ENCODE data around the gene LMX1B.

The LMX1B gene

DNA sequence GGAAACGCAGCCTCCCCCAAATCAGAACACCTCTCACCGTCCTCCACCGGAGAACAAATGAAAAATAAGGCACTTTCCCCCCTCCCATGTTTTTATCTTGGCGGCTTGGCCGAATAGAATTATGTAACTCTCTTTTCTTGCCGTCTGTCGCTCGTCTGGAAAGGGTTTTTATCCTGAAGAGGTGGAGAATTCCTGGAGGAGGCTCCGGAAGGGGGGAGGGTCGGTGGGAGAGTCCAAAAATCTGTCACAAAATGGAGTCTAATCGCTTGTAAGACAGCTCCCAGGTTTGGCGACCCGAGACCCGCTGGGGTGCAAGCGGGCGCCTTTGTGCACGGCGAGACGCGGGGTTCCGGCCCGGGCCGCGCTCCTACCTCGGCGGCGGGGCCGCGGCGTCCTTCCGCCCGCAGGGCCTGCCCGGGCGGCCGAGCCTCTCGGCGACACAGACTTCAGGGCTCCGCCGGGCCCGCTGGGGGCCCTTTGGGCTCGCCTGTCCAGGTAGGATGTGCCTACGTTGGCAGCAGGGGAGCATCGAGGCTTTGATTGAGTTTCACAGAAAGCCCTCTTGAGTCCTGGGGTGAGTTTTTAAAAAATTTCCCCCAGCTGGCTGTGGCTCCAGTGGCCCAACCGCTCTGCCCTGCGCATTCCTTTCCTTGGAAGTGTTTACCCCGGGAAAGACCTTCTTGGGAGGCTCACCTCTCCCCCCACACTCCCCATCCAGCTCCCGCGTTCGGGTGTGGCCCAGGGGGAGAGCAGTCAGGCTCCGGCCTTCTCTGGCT lies 5.0 kb downstream of the LMX1B start:
- no peak for DNase-seq

DNA sequence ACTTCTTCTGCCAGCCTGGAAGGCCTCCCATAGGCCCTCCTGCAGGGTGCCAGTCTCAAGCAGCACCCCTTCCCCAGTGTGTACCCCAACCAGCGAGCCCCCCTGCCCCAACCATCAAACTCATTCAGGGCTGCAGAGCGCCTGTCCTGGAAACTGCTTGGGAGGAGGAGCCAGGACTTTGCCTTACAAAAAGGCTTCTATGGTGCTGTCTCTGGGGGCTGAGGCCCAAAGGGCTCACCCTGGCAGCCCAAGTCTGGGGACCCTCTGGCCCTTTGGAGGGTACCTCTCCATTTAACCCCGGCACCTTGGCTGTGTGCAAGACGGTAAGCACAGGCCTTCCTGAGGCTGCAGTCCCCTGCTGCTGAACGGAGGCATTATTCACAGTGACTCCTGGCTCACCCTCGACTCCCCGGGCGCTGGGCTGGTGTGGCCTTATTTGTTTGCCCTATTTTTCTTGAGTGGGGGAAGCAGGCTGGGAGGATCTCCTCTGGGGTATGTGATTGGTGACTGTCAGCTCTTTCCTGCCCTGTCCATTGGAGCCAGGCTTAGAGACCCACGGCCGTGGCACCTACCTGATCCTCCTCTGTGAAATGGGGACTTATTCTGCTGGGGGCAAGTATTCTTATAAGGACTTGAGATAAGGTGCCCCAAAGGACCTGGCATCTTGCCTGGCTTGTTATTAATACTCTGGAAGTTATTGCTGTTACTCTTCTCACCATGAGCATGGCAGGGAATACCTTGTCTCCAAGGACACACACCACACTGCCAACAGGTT lies 5.8 kb downstream of the LMX1B start:
- DNase-seq, result no peak

GRCh38 chr9:126620478-126620877 lies 6.8 kb downstream of the LMX1B start:
- DNase-seq, result no peak

DNA sequence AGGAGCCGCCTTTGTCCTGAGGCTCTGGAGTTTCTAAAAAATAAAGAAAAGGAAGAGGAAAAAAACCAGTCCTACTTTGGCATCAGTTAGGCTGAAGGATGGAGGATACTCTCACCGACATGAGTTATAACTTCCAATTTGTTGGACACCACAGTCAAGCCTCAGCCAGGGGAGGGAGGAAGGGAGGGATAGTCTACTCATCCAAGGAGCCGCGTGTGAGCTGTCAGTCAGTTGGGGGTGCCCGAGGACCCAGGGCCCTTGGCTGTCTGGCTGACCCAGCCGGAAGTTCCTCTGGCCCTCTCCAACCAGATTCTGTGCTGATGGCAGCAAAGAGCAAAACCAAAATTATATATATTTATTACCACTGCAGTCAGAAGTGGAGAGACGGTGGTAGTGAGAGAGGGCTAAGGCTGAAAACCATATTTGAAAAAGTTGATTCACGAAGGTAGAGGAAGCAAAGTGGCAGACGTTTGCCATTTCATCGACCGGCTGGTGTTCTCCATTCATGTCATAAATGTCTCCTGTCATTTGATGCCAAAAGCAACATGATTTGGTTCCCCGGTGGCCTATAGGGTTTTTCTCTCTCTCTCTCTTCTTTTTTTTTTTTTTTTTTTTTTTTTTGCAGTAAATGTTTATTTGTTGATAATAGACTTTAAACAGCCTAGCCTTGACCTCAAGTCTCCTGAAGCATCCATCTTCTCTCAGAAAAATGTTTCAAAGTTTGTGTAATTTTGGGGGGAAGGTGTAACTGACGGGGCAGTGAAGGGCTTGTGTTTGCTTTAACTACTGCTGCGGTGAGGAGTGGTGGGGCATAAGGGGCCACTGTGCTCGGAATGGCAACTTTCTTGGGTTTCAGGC lies 7.6 kb downstream of the LMX1B start:
- DNase-seq, result no peak

GRCh38 chr9:126621919-126622735 lies 8.4 kb downstream of the LMX1B start:
- no peak for DNase-seq

- DNase-seq, result no peak
Measured at GRCh38 chr9:126623314-126623666, 9.6 kb downstream of the LMX1B start.

GRCh38 chr9:126623667-126624478 lies 10.1 kb downstream of the LMX1B start:
- no peak for DNase-seq

DNA sequence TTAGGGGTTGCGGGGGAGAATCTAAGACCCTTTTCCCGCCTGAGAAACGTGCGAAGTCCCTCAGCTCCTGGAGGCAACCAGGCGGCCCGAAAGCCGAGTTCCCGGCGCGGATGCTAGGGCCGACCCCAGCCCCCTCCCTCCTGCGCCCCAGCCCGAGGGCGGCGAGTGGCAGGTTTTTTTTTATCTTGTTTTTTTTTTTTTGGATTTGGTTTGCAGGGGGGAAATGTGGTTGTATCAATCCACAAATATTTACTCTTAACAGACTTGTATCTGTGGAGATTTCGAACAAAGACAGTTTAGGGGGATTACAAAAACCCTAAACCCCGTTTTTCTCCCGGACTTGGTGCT lies 10.7 kb downstream of the LMX1B start:
- DNase-seq, result no peak

GRCh38 chr9:126624912-126625311 lies 11.2 kb downstream of the LMX1B start:
- DNase-seq, result no peak

DNA sequence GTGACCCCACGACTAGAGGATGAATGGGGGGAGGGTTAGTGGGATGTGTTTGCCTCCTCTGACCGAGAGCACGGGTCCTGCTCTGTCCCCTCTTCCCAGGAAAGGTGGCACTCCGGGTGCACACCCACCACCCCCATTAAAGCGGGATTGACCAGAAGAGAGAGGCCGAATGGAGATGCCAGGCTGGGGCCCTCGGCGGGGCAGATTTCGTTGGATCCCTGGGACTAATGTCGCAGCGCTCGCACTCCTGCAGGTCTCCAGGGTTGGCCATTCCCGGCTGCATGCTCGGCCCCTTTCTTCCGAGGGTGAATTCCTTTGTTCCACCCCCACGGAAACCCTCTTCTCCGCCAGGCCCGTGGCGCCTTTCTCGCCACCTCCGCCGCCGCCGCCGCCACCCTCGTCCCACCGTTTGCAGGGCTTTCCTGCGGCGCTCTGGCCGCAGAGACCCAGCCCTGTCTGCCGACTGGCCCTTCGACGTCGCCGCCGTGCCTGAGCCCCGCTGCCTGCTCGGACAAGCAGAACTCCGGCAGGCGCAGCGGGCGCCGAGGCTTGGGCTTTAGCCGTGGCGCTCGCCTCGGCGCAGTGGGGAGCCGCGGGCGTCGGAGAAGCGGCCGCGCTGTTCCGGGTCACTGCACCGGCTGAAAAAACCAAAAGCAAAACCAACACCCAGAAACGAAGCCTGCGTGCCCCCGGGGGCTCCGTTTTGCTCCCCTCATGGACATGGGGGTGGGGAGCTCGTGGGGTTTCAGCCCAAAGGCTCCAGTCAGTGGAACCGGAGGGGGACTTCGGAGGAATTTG lies 11.8 kb downstream of the LMX1B start:
- no peak for DNase-seq

DNA sequence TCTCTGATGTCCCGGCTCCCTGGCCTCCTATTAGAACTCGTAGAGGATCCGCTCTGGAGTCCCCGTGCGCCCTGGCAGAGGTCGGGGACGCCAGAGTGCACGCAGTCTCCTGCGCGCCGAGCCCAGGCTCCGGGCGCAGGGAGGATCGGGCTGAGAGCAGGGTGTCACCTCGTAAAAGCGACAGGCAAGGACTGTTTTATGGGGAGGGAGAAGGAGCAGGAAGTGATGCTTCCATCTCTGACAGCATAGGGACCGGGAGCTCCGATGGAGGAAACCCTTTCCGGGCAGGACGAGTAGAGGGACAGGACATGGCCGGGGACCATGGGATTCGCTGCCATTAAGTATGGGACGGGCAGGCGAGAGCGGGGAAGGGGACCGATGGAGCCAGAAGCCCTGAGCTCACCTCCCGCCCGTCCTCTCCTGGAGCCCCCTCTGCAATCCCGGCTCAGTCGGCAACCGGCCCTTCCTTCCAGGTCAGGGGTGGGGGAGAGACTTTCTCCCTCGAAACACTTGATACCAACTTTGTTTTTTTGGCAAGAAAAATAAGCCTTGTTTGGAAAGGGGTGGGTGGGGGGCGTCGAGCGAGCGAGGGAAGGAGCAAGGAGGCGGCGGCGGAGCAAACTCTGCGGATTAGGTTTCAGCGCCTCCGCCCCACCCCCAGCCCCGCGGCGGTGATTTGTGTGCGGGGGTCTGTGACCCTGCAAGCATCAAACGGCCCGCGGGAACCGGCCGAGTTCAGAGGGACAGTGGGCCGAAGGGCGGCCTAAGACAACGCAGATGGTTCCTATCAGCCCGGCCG lies 12.6 kb downstream of the LMX1B start:
- DNase-seq, result no peak

GRCh38 chr9:126626926-126627233 lies 13.2 kb downstream of the LMX1B start:
- DNase-seq, result no peak

DNA sequence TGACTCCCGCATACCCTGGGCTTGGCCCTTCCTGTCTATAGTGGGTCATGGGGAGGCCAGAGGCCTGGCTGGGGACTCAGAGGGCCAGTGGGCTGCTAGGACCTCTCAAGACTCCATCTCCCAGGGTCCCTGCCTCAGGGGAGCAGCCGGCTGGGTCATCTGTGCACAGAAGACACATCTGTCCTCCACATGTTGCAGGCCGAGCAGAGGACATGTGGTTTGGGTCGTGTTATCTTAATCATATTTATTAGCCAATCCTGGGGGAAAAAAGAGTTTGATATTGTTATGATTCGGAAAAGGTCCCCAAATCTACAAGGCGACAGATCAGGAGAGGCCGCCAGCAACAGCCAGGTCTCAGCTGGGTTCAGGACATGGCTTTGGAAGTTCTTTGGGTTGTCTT lies 14.4 kb downstream of the LMX1B start:
- no peak for DNase-seq

- DNase-seq, result no peak
Measured at GRCh38 chr9:126628969-126629674, 15.4 kb downstream of the LMX1B start.

DNA sequence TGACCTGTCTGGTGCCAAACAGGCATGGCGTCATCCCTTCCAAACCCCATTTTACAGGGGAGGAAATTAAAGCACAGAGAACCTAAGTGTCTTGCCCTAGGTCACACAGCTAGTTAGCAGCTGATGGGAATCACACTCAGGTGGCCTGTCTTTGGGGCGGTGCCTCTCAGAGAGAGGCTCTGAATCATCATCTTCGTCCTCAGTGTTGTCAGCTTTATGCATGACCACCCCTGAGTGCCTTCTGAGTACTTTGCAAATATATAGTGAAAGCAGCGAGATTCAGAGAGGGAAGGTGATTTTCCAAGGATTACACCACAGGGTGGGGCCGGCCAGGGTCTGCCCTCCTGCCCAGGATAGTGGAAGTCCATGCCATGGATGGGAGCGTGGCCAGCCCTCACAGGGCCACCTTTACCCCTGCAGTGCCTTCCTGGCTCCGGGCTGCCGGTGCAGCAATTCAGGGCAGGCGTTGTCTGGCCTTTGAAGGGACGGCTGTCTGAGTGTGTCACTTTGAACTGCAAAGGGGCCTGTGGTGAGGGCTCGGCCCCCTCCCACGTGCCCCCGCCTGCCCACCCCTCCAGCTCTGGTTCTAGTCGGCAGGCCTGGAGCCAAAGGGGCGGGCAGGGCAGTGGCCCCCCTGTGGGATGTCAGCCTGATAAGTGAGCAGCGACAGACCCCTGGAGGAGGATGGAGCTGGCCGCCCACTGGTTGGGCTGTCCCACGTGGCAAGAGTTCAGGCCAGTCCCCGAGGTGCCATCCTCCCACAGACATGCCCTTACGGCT lies 16.9 kb downstream of the LMX1B start:
- no peak for DNase-seq

DNA sequence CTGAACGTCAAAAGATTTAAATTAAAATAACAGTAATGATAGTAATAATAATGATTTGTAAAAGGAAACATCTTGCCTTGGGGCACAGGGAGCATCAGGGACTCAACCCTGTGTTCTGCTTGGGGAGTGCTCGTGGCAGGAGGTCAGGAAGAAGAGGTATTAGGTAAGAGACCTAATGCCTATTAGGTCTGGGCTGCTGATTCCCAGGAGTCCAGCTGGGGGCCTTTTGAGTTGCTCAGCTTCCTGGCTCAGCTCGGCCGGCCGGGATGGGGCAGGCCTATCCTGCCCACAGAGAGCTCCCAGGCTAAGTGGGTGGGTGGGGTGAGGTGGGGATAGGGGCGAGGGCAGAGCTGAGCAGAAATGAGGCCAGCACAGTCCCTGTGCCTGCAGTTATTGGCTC lies 17.5 kb downstream of the LMX1B start:
- no peak for DNase-seq

- peak; percentile 20 for DNase-seq
Measured at GRCh38 chr9:126633881-126634558, 20.3 kb downstream of the LMX1B start.

GRCh38 chr9:126635061-126635460 lies 21.3 kb downstream of the LMX1B start:
- DNase-seq, result no peak

Data from NCI-H226 (cell line).